Chondrocyte (in vitro differentiated cells): ENCODE data around the gene HLA-G. TPM values are rescaled to one million over a fixed set of nuclear protein-coding genes. Genes with fewer than 3 reads are reported as not detected.

Source experiments
- DNase-seq: peaks from one replicate; pipeline ENCODE4 v3.0.0; 2021; ENCODE audit warnings: mixed read lengths, low spot score
- H3K27ac Mint-ChIP-seq: one replicate; pipeline ENCODE4 v1.8.0; 2021; ENCODE audit warnings: mild to moderate bottlenecking, moderate library complexity, mixed read lengths; ENCODE audit not compliant: unreplicated experiment
- H3K27me3 Mint-ChIP-seq: 2 replicates; pipeline ENCODE4 v1.8.0; 2021; ENCODE audit warnings: low read depth, mixed read lengths
- H3K36me3 Mint-ChIP-seq: 2 replicates; pipeline ENCODE4 v1.8.0; 2021; ENCODE audit warnings: low read depth, mixed read lengths
- H3K4me1 Mint-ChIP-seq: 2 replicates; pipeline ENCODE4 v1.8.0; 2021; ENCODE audit warnings: low read depth, mild to moderate bottlenecking, mixed read lengths
- H3K4me3 Mint-ChIP-seq: one replicate; pipeline ENCODE4 v1.8.0; 2021; ENCODE audit warnings: mild to moderate bottlenecking, moderate library complexity, mixed read lengths; ENCODE audit not compliant: unreplicated experiment
- H3K9me3 Mint-ChIP-seq: 2 replicates; pipeline ENCODE4 v1.8.0; 2021; ENCODE audit warnings: low read depth, mixed read lengths
- total RNA-seq: library from RNA; stranded (reverse); gene quantifications from 3 replicates; pipeline ENCODE4 v1.2.1, GENCODE V29; 2021
- TF ChIP-seq, protein P1 (sequence below): fragments of 200-600 bp; sonication (generic); IDR thresholded peaks from 2 replicates; pipeline ENCODE4 v1.5.0; 2021; ENCODE audit warnings: antibody characterized with exemption, mild to moderate bottlenecking, moderate library complexity

Gene HLA-G
- total RNA-seq, 1 donor from 2014 or later = 0.30 TPM

- TF ChIP-seq, protein P1, sequence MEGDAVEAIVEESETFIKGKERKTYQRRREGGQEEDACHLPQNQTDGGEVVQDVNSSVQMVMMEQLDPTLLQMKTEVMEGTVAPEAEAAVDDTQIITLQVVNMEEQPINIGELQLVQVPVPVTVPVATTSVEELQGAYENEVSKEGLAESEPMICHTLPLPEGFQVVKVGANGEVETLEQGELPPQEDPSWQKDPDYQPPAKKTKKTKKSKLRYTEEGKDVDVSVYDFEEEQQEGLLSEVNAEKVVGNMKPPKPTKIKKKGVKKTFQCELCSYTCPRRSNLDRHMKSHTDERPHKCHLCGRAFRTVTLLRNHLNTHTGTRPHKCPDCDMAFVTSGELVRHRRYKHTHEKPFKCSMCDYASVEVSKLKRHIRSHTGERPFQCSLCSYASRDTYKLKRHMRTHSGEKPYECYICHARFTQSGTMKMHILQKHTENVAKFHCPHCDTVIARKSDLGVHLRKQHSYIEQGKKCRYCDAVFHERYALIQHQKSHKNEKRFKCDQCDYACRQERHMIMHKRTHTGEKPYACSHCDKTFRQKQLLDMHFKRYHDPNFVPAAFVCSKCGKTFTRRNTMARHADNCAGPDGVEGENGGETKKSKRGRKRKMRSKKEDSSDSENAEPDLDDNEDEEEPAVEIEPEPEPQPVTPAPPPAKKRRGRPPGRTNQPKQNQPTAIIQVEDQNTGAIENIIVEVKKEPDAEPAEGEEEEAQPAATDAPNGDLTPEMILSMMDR = no peak
- H3K36me3 Mint-ChIP-seq = no peaks in the 10 kb centered on the region
- H3K27ac Mint-ChIP-seq = no peak overlapping the region
These were observed 12.4 kb upstream of the HLA-G start for GRCh38 chr6:29815118-29815750.

DNA sequence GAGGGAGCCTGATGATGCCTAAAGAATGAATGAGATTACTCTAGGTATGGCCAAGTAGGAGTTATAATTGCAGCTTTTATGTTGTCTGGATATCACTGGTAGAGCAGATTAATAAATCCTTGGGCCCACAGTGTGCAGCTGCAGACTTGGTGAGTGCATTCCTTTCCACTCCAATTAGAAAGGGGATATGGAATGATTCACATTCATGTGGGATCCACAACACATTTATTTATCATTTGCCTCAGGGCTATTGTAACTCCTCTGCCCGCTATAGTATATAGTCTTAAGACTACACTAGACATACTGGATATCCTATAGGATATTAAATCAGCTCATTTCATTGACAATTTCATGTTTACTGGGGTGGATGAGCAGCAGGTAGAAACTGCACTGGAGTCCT, 11.6 kb upstream of the HLA-G start:
- Mint-ChIP-seq H3K27ac (no peak overlapping the region), H3K9me3 (no peaks in the 10 kb centered on the region), H3K4me1 (no peaks in the 10 kb centered on the region), H3K27me3 (peaks cover 29% of the 10 kb centered on the region), H3K4me3 (no peak overlapping the region), H3K36me3 (no peaks in the 10 kb centered on the region)
- DNase-seq = no peak
- TF ChIP-seq, protein P1 = no peak

More at GRCh38 chr6:29815118-29815750, 12.4 kb upstream of the HLA-G start:
- peaks cover 31% of the 10 kb centered on the region for H3K27me3 Mint-ChIP-seq
- DNase-seq = no peak
- H3K4me3 Mint-ChIP-seq = no peak overlapping the region
- no peaks in the 10 kb centered on the region for H3K4me1 Mint-ChIP-seq
- no peaks in the 10 kb centered on the region for H3K9me3 Mint-ChIP-seq

DNA sequence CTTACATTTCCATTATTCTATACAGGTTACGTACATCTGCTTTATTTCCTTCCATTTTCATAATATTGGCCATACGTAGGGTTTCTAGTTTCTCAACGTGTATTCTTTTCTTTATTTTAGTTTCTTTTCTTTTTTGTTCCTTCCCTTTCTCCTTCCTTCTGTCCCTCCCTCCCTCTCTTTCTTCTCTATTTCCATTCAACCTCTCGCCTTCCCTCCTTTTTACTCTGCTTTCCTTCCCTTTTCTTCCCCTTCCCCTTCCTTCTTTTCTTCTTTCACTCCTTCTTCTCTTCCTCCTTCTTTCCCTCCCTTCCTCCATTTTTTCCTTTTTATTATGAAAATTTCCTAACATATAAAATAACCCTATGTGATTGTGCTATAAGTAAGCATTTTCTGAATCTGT, 8.7 kb upstream of the HLA-G start:
- peaks cover 3% of the 10 kb centered on the region for H3K9me3 Mint-ChIP-seq
- H3K4me1 Mint-ChIP-seq = no peaks in the 10 kb centered on the region
- H3K4me3 Mint-ChIP-seq = no peak overlapping the region
- no peak for DNase-seq
- H3K36me3 Mint-ChIP-seq = no peaks in the 10 kb centered on the region
- peaks cover 43% of the 10 kb centered on the region for H3K27me3 Mint-ChIP-seq
- no peak overlapping the region for H3K27ac Mint-ChIP-seq
- TF ChIP-seq, protein P1 = no peak

DNA sequence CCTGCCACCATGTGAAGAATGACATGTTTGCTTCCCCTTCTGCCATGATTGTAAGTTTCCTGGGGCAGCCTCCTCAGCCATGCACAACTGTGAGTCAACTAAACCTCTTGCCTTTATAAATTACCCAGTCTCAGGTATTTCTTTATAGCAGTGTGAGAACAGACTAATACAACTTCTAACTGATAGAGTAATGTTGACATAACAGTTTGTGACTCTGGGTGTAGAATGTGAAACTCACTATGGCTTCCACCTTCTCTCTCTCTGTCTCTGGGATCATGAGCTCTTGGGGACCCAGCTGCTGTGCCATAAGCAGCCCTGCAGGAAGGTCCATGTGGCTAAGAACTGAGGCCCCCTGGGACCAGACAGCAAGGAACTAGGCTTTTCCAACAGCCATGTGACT, 3.5 kb upstream of the HLA-G start:
- TF ChIP-seq, protein P1 = no peak
- DNase-seq = no peak
- Mint-ChIP-seq H3K4me1 (no peaks in the 10 kb centered on the region), H3K4me3 (no peak overlapping the region), H3K27ac (no peak overlapping the region), H3K9me3 (peaks cover 3% of the 10 kb centered on the region), H3K27me3 (peaks cover 77% of the 10 kb centered on the region), H3K36me3 (peaks cover 1% of the 10 kb centered on the region)

GRCh38 chr6:29825848-29826247, 1.8 kb upstream of the HLA-G start:
- peaks cover 1% of the 10 kb centered on the region for H3K36me3 Mint-ChIP-seq
- no peak overlapping the region for H3K4me3 Mint-ChIP-seq
- TF ChIP-seq, protein P1 = no peak
- peaks cover 3% of the 10 kb centered on the region for H3K9me3 Mint-ChIP-seq
- DNase-seq = no peak
- H3K27ac Mint-ChIP-seq = no peak overlapping the region
- no peaks in the 10 kb centered on the region for H3K4me1 Mint-ChIP-seq
- peaks cover 87% of the 10 kb centered on the region for H3K27me3 Mint-ChIP-seq
